NCI-H187 (cell line): ENCODE data around the gene DIS3L2.
"Not testable (repeated sequence)": the region's sequence is repeated elsewhere in the genome, so short reads cannot be mapped to it uniquely, and the experiment has no call there.

Experiments
- DNase-seq, 2 experiments: peaks; one replicate each; lab custom pipeline; 2025; lab: John Stamatoyannopoulos, UW

DIS3L2 gene

DNA sequence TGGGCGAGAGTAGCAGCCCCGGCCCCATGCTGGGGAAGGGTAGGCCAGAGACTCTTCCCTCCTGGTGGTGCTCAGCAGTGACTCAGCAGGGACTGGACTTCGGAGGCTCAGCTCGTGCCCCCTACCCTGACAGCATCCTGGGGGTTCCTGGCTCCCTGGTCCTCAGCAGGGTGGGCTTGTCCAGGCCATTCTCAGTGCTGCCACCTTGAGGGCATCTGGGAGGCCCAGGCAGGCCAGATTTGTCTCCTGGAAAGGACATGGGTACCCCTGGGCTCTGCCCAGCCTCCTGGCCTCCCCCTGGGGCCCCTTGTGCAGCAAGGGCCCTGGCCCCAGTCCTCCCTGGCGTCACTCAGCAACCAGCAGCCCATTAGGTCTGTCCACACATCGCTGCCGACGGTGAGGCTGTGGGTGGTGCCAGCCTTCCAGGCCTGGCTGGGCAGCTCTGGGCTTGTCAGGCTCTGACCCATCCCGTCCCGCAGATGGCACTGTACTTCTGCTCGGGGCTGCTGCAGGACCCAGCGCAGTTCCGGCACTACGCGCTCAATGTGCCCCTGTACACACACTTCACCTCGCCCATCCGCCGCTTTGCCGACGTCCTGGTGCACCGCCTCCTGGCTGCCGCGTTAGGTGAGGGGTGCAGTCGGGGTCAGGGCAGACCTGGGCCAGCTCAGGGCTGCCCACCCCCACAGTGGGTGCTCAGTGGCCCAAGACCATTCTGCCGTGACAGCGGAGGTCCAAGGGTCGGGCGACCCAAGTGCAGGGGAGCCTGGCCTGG, 372.0 kb downstream of the DIS3L2 start:
- DNase-seq = no peak

DNA sequence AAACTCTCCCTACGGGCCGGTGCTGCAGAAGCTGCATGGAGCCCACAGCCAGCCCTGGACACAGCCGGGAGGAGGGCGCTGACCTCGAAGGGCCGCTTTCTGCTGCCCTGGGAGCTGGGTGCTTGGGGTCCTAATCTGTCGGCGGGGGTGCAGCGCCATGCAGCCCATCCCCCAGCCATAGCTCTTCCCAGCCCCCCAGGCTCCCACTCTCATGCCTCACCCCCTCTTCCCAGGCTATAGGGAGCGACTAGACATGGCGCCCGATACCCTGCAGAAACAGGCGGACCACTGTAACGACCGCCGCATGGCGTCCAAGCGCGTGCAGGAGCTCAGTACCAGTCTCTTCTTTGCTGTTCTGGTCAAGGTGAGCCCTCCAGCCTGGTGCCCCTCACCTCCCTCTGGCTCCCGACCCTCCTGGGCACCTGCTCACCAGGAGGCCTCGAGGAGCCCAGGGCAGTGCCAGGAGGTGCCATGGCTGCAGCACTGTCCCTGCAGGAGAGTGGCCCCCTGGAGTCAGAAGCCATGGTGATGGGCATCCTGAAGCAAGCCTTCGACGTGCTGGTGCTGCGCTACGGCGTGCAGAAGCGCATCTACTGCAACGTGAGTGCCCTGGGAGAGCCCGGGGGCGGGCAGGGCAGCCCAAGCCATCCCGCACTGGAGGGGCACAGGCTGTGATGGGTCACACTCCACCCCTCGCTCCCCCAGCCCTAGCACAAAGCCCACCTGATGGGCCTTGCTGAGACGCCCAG, 372.8 kb downstream of the DIS3L2 start:
- DNase-seq = not testable (repeated sequence)

DNA sequence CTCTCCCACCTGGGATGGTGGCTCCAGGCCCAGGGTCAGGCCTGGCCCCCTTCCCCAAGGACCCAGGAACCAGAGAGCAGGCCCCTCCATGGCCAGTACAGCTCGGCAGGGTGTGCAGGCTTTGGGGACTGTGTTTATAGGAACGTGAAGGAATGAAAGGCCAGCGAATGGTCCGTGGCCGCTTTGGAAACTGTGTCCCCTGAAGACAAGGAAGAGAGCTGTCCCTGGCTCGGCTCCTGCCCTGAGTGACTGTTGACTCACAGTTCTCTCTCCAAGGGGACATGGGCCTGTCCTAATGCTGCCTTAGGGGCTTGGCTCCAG, 373.3 kb downstream of the DIS3L2 start:
- not testable (repeated sequence) for DNase-seq

DNA sequence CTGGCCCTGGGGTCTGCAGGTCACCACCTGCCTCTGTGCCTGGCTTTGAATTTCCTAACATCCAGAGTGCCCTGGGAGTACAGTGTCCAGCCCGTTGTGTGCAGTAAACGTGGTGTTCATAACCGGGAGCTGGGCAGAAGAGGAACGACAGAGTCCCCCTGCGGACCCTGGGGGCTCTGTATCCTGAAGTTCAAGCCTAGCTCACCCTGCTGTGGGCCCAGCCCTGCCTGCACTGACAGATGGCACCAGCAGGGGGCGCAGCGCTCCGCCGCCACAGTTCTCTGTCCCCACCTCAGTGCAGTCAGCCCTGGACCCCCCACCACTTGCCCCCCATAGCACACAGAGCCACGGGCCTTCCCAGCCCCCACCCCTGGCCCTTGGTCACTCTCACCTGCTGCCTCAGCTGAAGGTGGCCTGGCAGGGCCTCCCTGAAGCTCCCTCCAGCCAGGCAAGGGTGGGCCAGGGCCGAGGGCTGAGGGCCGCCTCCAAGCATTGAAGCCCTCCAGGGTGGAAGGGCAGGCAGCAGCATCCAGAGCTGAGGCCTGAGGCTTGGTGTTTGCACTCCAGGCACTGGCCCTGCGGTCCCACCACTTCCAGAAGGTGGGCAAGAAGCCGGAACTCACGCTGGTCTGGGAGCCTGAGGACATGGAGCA, 373.8 kb downstream of the DIS3L2 start:
- not testable (repeated sequence) for DNase-seq

DNA sequence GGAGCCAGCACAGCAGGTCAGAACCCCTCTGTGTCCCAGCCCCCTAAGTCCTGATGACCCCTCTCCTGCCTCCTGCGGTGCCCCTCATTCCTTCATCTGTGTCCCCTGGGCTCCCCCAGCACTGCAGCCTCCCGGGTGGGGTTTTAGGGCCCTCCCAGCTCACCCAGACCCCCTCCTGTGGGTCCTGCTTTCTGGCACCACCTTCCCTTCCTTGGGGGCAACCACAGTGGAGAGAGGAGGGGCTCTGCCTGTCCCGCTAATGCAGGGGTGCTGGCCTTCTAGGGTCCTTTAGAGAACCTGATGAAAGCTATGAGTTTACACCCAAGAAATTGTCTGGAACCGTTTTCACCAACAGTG, 374.3 kb downstream of the DIS3L2 start:
- no peak for DNase-seq

DNA sequence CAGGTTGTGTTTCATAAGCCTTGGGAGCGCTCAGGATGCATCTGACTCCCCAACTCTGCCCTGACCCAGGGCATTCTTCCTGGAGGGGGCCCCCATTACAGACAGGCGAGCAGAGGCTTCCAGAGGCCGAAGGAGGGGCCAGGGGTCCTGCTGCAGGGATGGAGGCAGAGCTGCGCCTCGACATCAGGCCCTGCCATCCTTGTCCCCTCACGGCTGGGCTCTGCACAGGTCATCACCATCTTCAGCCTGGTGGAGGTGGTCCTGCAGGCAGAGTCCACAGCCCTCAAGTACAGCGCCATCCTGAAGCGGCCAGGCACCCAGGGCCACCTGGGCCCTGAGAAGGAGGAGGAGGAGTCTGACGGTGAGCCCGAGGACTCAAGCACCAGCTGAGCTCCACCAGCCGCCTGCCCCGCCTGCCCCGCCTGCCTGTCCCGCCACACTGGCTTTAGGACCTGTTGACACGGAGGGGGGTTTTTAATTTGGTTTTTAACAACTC, 374.8 kb downstream of the DIS3L2 start:
- no peak for DNase-seq

DNA sequence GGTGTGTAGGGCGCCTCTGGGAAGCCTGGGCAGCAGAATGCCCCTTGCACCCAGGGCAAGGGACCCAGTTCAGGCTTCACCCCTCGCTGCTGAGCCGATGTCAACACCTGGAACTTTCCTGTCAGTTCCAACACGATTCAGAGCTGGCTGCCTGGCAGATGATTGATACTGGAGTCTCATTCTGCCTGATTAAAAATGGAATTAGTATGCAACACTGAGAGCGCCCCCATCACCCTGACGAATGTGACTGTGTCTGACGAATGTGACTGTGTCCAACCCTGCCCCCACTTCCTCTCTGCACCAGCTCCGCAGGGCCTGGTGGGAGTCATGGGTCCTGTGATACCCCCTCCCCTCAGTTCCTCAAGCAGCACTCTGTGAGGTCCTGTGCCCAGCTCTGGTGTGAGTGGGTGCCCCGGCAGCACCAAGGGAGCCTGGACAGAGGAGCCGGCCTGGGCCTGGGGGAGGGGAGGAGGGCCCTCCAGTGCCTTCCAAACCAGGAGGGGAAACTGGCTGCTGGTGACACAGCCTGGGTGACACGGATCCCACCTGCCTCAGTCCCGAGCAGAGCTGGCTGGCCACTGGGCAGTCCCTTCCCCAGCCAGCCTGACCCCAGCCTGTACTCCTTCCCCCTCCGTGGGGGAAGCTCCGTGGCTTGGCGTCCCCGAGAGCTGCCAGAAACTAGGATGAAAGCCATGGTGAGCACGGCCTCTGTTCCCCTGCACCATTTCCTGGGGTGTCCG, 375.6 kb downstream of the DIS3L2 start:
- DNase-seq = no peak

DNA sequence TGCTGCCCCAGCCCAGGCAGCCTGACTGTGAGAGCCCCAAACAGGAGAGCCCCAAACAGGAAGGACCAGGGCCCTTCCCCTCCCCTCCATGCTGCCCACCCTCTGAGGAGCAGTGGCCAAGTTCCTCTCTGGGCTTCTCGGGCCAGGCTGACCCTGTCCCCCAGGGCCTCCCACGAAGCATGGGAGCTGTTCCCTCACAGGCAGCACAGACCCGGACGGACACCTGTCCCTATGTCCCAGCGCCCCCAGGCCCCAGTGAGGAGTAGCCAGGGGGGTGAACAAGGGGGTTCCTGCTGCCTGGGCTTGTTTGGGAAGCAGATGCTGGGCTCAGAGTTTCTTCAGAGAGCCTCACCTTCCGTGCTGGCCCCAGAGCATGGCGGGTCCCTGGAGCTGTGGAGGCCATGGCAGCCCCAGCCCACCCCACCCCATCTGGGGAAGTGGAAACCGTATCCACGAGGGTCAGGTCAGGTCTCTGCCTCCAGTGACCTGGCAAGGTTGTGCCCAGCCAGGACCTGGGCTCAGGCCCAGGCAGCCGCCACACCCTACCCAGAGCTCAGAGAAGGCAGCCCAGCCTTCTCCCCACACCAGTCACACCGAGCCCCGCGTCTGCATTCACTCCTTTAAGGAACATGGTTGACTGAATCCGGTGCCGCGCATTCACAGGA, 376.7 kb downstream of the DIS3L2 start:
- DNase-seq = not testable (repeated sequence)

DNA sequence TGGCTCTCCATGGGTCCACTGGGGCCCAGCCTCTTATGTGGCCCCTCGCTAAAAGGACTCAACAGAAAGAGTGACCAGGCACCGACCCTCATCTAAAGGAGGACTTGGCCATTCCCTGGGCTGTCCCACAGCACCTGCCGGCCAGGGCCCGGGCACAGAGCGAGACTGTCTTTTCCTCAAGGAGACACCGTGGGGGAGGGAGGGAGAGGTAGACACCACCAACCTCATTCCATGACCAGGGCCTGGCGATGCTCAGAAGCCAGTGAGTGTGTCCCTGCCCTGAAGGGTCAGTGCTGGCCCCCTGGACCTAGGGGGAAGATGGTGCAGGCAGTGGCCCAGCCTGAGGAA, 377.2 kb downstream of the DIS3L2 start:
- no peak for DNase-seq

DNA sequence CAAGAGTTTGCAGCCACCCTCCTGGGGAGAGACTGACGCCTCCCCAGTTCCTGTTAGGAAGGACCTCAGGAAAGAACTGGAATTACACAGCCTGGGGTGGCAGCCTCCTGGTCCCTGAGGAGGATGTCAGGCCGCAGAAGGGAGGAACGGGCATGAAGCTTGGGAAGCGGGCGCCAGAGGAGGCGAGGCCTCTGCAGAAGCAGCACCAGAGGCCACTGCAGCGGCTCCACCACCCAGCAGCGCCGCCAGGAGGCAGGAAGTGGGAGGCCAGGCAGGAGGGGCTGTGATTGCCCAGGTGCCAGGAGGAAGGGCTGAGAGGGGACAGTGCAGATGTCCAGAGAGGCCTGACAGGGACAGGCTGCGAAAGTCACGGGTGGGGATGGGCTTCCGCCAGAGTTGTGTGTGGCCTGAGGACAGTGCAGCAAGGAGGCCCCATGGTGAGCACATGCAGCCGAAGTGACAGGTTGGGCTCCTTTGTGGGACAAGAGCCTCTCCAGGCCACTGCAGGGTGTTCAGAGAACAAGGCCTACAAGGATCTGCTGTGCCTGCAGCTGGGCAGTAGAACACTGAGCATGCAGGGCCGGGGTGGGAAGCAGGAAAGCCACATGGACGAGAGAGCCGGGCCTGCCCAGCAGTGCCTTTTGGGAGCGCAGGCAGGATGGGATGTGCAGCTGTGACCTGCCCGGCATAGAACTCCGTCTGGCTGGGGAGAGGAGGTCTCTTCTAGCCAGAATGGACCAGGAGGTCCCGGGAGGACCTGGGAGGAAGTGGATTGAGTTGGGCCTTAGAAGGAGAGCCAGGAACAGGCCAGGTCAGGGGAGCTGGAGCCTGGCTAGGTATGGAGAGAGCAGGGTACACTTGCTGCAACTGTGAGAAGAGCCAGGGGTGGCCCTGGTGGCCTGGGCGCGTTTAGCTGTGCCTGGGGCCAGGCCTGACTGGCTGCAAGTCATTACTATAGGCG, 377.9 kb downstream of the DIS3L2 start:
- no peak for DNase-seq

DNA sequence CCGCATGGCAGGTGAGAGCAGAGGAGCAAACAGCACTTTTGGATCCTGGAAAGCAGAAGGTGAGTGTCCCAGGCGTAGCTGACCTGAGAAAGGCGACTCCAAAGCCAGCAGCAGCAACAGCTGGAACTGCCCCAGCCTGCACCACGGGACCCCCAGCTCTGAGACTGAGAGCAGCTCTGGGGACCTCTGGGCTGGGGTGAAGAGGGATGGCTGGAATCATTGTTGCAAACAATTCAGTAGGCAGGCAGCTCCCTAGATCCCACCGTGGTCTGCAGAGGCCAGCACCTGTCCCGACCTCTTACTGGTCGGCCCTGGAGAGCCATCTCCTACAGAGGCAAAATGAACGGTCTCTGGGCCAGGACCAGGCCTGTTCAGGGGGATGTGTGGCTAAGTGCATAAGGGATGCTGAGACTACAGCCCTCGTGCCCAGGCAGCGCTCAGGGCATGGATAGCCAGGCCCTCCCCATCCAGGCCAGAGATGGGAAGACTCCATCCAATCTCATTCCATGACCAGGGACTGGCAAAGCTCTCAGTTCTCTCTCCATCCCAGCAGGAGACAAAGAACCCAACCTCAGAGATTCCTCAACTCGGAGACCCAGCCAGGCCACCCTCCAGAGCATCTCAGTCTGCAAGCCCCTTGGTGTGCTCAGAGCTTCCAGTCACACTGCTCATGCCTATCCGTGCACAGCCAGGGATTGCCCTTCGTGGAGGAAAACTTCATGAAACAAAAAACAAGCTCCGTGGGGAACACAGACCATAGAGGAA, 378.8 kb downstream of the DIS3L2 start:
- no peak for DNase-seq

DNA sequence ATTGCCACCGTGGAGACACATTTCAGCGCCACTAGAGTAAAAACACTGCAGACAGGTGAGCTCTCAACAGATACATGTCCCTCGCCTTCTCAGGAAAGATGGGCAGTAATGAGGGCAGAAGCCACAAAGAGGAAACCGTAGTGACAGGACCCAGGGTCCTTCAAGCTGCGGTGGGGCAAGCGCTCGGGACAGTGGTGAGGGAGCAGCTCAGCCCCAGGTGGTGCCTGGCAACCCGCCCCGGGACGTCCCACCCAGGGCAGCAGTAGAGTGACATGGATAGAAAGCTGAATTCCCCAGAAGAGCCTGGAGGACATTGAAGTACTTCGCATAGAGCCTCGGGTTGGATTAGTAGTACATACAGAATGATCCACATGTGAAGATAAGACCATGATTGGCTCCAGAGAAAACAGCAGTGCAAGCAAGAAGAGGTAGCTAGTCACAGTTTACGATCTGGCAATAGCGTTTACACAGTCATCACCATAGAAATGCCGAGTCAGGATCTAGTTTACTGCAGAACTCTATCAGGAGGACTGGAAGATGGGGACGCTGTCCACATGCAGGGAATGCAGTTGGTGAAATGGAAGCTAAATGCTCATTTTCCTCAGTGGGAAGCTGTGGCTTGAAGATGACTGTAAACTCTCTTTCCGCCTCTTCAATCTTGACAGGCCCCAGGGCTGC, 379.7 kb downstream of the DIS3L2 start:
- DNase-seq = no peak

DNA sequence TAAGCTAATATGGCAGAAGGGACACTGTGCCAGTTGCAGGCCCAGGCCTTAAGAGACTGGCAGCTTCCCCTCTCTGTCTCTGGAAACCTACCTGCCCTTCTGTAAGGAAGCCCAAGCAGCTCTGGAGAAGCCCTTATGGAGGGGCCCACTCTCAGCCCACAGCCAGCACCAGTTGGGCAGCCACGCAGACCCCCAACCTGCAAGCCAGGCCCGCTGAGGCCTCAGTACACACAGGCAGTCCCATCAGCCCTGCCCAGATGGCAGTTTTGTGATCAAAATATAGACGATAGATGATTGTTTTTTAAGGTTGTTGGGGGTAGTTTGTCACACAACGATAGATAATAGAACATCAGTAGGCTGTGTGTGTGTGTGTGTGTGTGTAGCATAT, 380.2 kb downstream of the DIS3L2 start:
- no peak for DNase-seq

DNA sequence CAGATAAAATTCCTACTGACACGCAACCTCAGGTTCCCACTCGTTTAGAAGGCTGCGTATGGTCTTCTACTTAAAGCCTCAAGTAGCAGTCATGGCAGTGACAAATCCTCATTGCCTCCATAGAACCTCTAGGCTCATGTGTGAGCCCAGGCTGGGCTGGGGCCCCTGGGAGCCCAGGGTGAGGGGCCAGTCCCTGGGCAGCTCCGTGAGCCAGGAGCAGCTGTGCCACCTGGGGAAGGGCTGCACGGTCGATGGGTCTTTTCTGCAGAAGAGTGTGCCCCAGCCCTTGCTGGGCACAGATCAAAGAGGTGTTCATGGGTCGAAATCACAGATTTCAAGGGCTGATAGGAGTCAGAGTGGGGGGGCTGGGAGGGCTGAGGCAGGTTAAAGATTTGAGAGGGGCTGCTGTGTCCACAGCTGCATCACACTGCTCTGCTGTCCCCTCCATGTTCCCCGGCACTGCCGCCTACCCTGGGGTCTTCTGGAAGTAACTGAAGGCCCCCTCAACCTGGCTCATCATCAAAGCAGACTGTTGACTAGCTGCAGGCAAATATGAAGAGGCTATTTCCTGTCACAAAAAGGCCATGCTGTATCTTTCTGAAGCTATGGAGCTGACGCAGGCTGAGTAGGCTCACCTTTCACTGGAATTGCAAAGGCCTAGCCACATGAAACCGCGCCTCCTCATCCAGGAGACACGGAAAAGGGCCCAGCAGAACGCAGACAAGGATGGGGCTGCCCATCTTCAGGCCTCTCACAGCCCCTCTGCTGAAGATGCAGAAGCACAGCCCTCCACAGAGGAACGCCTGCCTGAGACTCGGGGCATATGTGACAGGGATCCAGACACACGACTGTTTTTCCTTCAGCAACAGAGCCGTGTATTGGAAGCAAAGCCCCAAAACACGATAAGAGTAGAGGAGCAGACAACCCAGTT, 381.4 kb downstream of the DIS3L2 start:
- DNase-seq = no peak

DNA sequence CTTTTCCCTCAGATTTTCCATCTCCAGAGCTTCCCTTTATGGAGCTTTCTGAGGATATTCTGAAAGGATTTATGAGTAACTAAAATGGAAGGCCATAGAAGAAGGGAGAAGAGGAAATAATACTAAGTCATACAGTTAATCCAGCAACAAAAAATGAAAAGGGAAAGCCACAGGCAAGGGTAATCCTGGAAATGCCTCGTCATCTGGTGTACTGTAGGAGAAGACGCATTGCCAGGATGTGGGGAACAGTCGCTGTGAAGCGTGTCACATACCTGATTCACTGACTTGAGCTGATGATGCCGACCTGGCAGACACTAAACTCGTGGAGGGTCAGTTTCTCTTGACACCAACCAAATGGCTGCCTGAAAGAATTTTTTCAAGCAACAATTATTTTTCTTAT, 382.3 kb downstream of the DIS3L2 start:
- DNase-seq = no peak

DNA sequence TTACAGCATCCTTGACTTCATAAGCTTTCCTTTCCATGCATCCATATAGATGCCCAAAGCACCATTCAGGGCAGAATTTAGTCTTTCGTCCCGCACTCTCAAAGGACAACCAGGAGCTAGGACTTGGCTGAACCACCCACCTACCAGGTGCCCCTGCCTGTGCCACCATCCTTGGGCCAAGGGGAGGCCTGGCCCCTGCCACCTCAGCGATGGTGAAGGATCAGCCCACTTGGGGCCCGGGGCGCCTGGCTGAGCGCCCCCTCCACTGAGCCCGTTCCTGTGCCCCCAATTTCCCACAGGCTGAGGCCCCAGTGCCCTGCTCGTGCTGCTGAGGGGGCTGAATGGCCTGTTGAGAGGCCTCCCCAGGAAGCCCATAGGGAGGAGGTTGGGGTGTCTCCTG, 383.7 kb downstream of the DIS3L2 start:
- no peak for DNase-seq

DNA sequence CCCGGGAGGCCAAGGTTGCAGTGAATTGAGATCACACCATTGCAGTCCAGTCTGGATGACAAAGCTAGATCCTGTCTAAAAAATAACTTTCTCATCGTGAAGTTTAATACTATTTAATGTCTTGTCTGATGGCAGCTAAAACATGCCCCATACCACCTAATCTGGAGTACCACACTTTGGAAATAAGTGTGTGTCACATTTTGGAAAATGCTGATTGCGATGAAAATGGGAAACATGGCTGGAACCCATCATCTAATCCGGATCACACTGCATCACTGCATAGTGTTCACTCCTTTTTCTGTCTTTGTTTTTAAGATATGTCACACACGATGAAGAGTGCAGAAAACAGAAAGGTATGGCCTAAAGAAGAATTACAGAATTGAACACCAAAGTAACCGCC, 385.9 kb downstream of the DIS3L2 start:
- DNase-seq = no peak

DNA sequence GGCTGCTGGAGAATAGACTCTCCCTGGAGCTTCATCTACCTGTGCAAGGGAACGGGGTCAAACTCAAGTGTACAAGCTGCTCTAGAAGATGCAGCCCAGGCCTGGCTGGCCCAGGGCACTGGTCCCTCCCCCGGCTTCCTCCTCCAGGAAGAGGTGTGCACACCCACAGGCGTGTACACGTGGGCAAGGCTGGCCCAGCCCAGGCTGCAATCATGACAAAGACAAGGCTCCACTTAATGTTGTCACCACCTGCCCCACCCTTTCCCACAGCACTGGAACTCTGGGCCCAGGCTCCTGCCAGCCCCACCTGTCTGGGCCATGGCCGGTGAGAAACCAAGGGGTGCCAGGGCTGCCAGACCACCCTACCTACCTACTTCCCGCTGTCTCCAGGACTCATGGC, 387.4 kb downstream of the DIS3L2 start:
- no peak for DNase-seq
